Measurements from ENCODE around the gene STOX2. TPM values are rescaled to one million over a fixed set of nuclear protein-coding genes. Genes with fewer than 3 reads are reported as not detected.
"Not testable (repeated sequence)": the region's sequence is repeated elsewhere in the genome, so short reads cannot be mapped to it uniquely, and the experiment has no call there.

The STOX2 gene
- total RNA-seq, 3 donors from 2014 or later: 2.7 to 10.9 (median 4.3) TPM

- DNase-seq (no peak), ATAC-seq (no peak)
- TF ChIP-seq CTCF (IDR thresholded peaks at IDR 0.05): no peak
- intact Hi-C loops (cut with DNase I, micrococcal nuclease): no loop called here
- Histone ChIP-seq H3K4me1 (ENCODE audit: low read depth) (no peaks in the 10 kb centered on the region), H3K4me3 (no peak overlapping the region), H3K36me3 (ENCODE audit: low read depth) (no peaks in the 10 kb centered on the region), H3K9me3 (peaks cover 6% of the 10 kb centered on the region)
These were observed 136.0 kb downstream of the STOX2 start for GRCh38 chr4:184041156-184041555.

GRCh38 chr4:184046148-184046547 is 141.0 kb downstream of the STOX2 start:
- no peak for TF ChIP-seq CTCF (IDR thresholded peaks at IDR 0.05)
- H3K9me3 ChIP-seq: peaks cover 17% of the 10 kb centered on the region
- intact Hi-C loops (cut with DNase I, micrococcal nuclease): no loop called here
- no peaks in the 10 kb centered on the region for H3K36me3 ChIP-seq (ENCODE audit: low read depth)
- no peak for DNase-seq
- ATAC-seq: no peak
- H3K4me1 ChIP-seq (ENCODE audit: low read depth): no peaks in the 10 kb centered on the region
- H3K4me3 ChIP-seq: no peak overlapping the region

GRCh38 chr4:184051262-184051661 is 146.2 kb downstream of the STOX2 start:
- intact Hi-C loops (cut with DNase I, micrococcal nuclease); H3K4me3 ChIP-seq; H3K4me1 ChIP-seq (ENCODE audit: low read depth); ATAC-seq; H3K36me3 ChIP-seq (ENCODE audit: low read depth); DNase-seq; H3K9me3 ChIP-seq: not testable (repeated sequence)

GRCh38 chr4:184052616-184053015 is 147.5 kb downstream of the STOX2 start:
- Histone ChIP-seq H3K9me3 (no peaks in the 10 kb centered on the region), H3K36me3 (ENCODE audit: low read depth) (no peaks in the 10 kb centered on the region), H3K4me1 (ENCODE audit: low read depth) (no peaks in the 10 kb centered on the region), H3K4me3 (no peak overlapping the region)
- peak in 1 of 3 donors; percentile 35 for DNase-seq
- intact Hi-C loops (cut with DNase I, micrococcal nuclease): no loop called here
- TF ChIP-seq CTCF (IDR thresholded peaks at IDR 0.05): no peak
- ATAC-seq: peak; percentile 86

- TF ChIP-seq CTCF (IDR thresholded peaks at IDR 0.05): no peak
- no peaks in the 10 kb centered on the region for H3K4me1 ChIP-seq (ENCODE audit: low read depth)
- no peaks in the 10 kb centered on the region for H3K9me3 ChIP-seq
- no peak overlapping the region for H3K4me3 ChIP-seq
- ATAC-seq (peak; percentile 76), DNase-seq (peak in 2 of 3 donors; percentile 38 to 41)
- H3K36me3 ChIP-seq (ENCODE audit: low read depth): no peaks in the 10 kb centered on the region
- intact Hi-C loops (cut with DNase I, micrococcal nuclease): no loop called here
These were observed 148.3 kb downstream of the STOX2 start for GRCh38 chr4:184053434-184053833.

GRCh38 chr4:184056877-184057276 is 151.8 kb downstream of the STOX2 start:
- ATAC-seq (no peak), DNase-seq (no peak)
- H3K4me1 ChIP-seq (ENCODE audit: low read depth): no peaks in the 10 kb centered on the region
- H3K36me3 ChIP-seq (ENCODE audit: low read depth): no peaks in the 10 kb centered on the region
- no peak overlapping the region for H3K4me3 ChIP-seq
- no peak for TF ChIP-seq CTCF (IDR thresholded peaks at IDR 0.05)
- intact Hi-C loops (cut with DNase I, micrococcal nuclease): no loop called here
- no peaks in the 10 kb centered on the region for H3K9me3 ChIP-seq

All from mucosa of descending colon (tissue), 3 donors.